ENCODE data around the gene PRPF40A. TPM values are rescaled to one million over a fixed set of nuclear protein-coding genes. Genes with fewer than 3 reads are reported as not detected.

The PRPF40A gene
- total and polyA plus RNA-seq, 2 of the 8 experiments (the other 6 are each of a cell fraction or from before 2014, with no cell fraction given): 85.5 to 176 TPM

DNA sequence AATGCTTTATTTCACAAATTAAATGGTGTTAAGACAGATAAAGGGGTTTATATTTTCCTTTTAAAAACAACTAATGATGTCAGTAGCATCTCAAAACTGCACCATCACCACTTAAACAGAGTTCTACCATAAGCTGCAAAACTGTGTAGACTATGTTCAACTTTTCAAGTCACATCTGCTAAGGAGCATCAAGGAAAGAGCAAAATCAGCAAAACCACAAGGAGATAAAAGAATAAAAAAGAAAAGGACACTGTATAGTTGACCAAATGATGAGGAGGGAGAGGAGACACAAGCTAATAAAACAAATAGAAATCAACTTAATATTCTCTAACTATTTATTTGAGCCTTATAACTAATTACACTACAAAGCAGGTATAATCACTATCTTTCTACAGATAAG is 33.9 kb downstream of the PRPF40A start:
- H2AK5ac ChIP-seq (ENCODE audit: low read depth, low read length): no peak overlapping the region
- no peak overlapping the region for H3K14ac ChIP-seq (ENCODE audit: insufficient read length)
- no peak overlapping the region for H3K27ac ChIP-seq (ENCODE audit: low read depth, low read length)
- POLR2A ChIA-PET (ENCODE audit: partially characterized antibody): no interaction called here
- no peak overlapping the region for H2BK12ac ChIP-seq (ENCODE audit: low read depth, low read length)
- DNase-seq (ENCODE audit: low read depth in 1 of 2, low spot score in 2 of 2): no peak
- CTCF ChIA-PET (ENCODE audit: partially characterized antibody): interaction anchor here (1.2 to 1.3 kb wide), 2 partner anchors 10 to 33 kb away, joined by 3 read pairs; no protein-coding TSS in a partner anchor
- H4K20me1 ChIP-seq (replicated peaks in 1 of 2; ENCODE audit: control insufficient read depth in 1 of 2, insufficient read depth in 2 of 2, low read length in 2 of 2): peaks cover 0 to 2% of the 10 kb centered on the region in 2 experiments
- H2BK15ac ChIP-seq (ENCODE audit: low read length): no peak overlapping the region
- no peak overlapping the region for H3K4me2 ChIP-seq (ENCODE audit: insufficient read depth in 1 of 2, low read depth in 2 of 2, low read length in 2 of 2)
- no peak overlapping the region for H3K4me3 ChIP-seq (ENCODE audit: extremely low read depth in 1 of 4, insufficient read depth in 2 of 4, low read depth in 3 of 4, low read length in 4 of 4)
- H3K9me3 ChIP-seq (ENCODE audit: insufficient read depth in 2 of 2, low read depth in 1 of 2, low read length in 1 of 2): 0 out of 4 replicates have a peak, but pooled peaks cover 2 to 3% of the 10 kb centered on the region in 2 experiments
- H3K36me3 ChIP-seq (ENCODE audit: control insufficient read depth in 2 of 4, insufficient read depth in 4 of 4, low read length in 3 of 4): peaks cover 3 to 62% (median 18%) of the 10 kb centered on the region in 4 experiments; a peak in 6 of 8 replicates
- H3K9ac ChIP-seq (replicated peaks in 1 of 4; ENCODE audit: extremely low read depth in 1 of 4, low read depth in 3 of 4, low read length in 3 of 4): no peak overlapping the region
- H3K4me1 ChIP-seq (replicated peaks in 1 of 4; ENCODE audit: control insufficient read depth in 3 of 4, insufficient read depth in 4 of 4, low read length in 3 of 4): no peaks in the 10 kb centered on the region
- no peak overlapping the region for H3K23ac ChIP-seq (ENCODE audit: insufficient read length)
- no peak overlapping the region for H4K91ac ChIP-seq (replicated peaks; ENCODE audit: insufficient read length, low read length)
- H3K4ac ChIP-seq (replicated peaks; ENCODE audit: insufficient read length, low read depth, low read length): no peak overlapping the region
- no peaks in the 10 kb centered on the region for H3K23me2 ChIP-seq (ENCODE audit: low read depth, low read length)
- no peak overlapping the region for H2AFZ ChIP-seq (ENCODE audit: low read length)
- no peak for FAIRE-seq
- no peak overlapping the region for H2BK120ac ChIP-seq (replicated peaks; ENCODE audit: low read depth, low read length)
- no peak overlapping the region for H3K18ac ChIP-seq (ENCODE audit: extremely low read depth, low read length)
- H3K79me1 ChIP-seq (ENCODE audit: low read depth, low read length): no peaks in the 10 kb centered on the region
- H3K79me2 ChIP-seq (ENCODE audit: control insufficient read depth in 1 of 2, insufficient read depth in 2 of 2, low read length in 2 of 2): peaks cover 0 to 57% of the 10 kb centered on the region in 2 experiments; a peak in 2 of 4 replicates
- H3K56ac ChIP-seq (replicated peaks; ENCODE audit: insufficient read length, low read depth, low read length): peak overlapping the region; percentile 12
- no peak overlapping the region for H2BK20ac ChIP-seq (ENCODE audit: low read length)
- H4K8ac ChIP-seq (ENCODE audit: extremely low read depth, insufficient read depth, low read length): no peak overlapping the region
- no peak overlapping the region for H4K5ac ChIP-seq (ENCODE audit: insufficient read length, low read depth, low read length)
- no peak overlapping the region for H2BK5ac ChIP-seq (ENCODE audit: low read depth, low read length)
- H3K27me3 ChIP-seq (replicated peaks in 1 of 4; ENCODE audit: control insufficient read depth in 3 of 4, extremely low read depth in 1 of 4, insufficient read depth in 3 of 4, low read length in 3 of 4): no peaks in the 10 kb centered on the region
- TF ChIP-seq YY1 (IDR thresholded peaks at IDR 0.05; ENCODE audit: low read depth, low read length): no peak
- TF ChIP-seq RBBP5 (IDR thresholded peaks at IDR 0.05; ENCODE audit: borderline replicate concordance, low read depth, low read length): no peak
- TF ChIP-seq ATF2 (IDR thresholded peaks at IDR 0.05; ENCODE audit: low read length): no peak

Measured in H1 (cell line).